SK-N-SH treated with all-trans-retinoic acid at 6 μM for 48 hours (cell line): Measurements from ENCODE around the gene ZNF175.

ENCODE experiments used
- ATAC-seq: fragments of 200-7000 bp; cut with Tn5 transposase; 3 replicates; pipeline ENCODE4 v1.9.1; 2020; ENCODE audit warnings: mild to moderate bottlenecking, moderate library complexity
- ARNTL ChIP-seq: fragments of 450-650 bp; formaldehyde crosslinking; IDR thresholded peaks from 2 replicates; pipeline ENCODE4 v1.5.0; 2020; ENCODE audit warnings: low read depth, mild to moderate bottlenecking, moderate library complexity, borderline replicate concordance
- BACH2 ChIP-seq: fragments of 250-450 bp; sonication (Bioruptor Pico); IDR thresholded peaks from 2 replicates; pipeline ENCODE4 v1.9.0; 2021; ENCODE audit warnings: mild to moderate bottlenecking, borderline replicate concordance
- CSDC2 ChIP-seq: fragments of 250-450 bp; sonication (Bioruptor Pico); IDR thresholded peaks from 2 replicates; pipeline ENCODE4 v1.5.0; 2020; ENCODE audit warnings: mild to moderate bottlenecking, moderate library complexity
- ESRRG ChIP-seq: fragments of 250-450 bp; sonication (Bioruptor Pico); IDR thresholded peaks from 2 replicates; pipeline ENCODE4 v1.6.1; 2021; ENCODE audit warnings: mild to moderate bottlenecking
- GLIS3 ChIP-seq: fragments of 250-450 bp; sonication (Bioruptor Pico); IDR thresholded peaks from 2 replicates; pipeline ENCODE4 v1.5.0; 2020; ENCODE audit warnings: mild to moderate bottlenecking, moderate library complexity
- ISL1 ChIP-seq: fragments of 250-450 bp; sonication (Bioruptor Pico); IDR thresholded peaks from 2 replicates; pipeline ENCODE4 v2.1.2; 2022; ENCODE audit warnings: mild to moderate bottlenecking, moderate library complexity
- OSR1 ChIP-seq: fragments of 250-450 bp; sonication (Bioruptor Pico); IDR thresholded peaks from 2 replicates; pipeline ENCODE4 v1.8.0; 2022; ENCODE audit warnings: moderate library complexity, mild to moderate bottlenecking, inconsistent platforms
- PPARA ChIP-seq: fragments of 250-450 bp; sonication (Bioruptor Pico); IDR thresholded peaks from 2 replicates; pipeline ENCODE4 v1.5.0; 2020; ENCODE audit warnings: mild to moderate bottlenecking, borderline replicate concordance
- RARB ChIP-seq: fragments of 250-450 bp; sonication (Bioruptor Pico); IDR thresholded peaks from 2 replicates; pipeline ENCODE4 v1.8.0; 2021; ENCODE audit warnings: mild to moderate bottlenecking, moderate library complexity
- SNAI2 ChIP-seq: fragments of 250-450 bp; sonication (Bioruptor Pico); IDR thresholded peaks from 2 replicates; pipeline ENCODE4 v1.5.0; 2020; ENCODE audit warnings: mild to moderate bottlenecking, moderate library complexity
- TCF4 ChIP-seq: fragments of 250-450 bp; sonication (Bioruptor Pico); IDR thresholded peaks from 2 replicates; pipeline ENCODE4 v1.8.0; 2021; ENCODE audit warnings: mild to moderate bottlenecking, moderate library complexity, borderline replicate concordance
- TOX ChIP-seq: fragments of 250-450 bp; sonication (Bioruptor Pico); IDR thresholded peaks from 2 replicates; pipeline ENCODE4 v1.8.0; 2021; ENCODE audit warnings: mild to moderate bottlenecking, moderate library complexity, borderline replicate concordance
- ZFP3 ChIP-seq: fragments of 250-450 bp; sonication (Bioruptor Pico); IDR thresholded peaks from 2 replicates; pipeline ENCODE4 v1.5.0; 2020; ENCODE audit warnings: mild to moderate bottlenecking, moderate library complexity
- ZFP30 ChIP-seq: fragments of 450-650 bp; formaldehyde crosslinking; IDR thresholded peaks from 2 replicates; pipeline ENCODE4 v1.5.0; 2022; ENCODE audit warnings: mild to moderate bottlenecking, moderate library complexity
- ZNF565 ChIP-seq: fragments of 450-650 bp; formaldehyde crosslinking; conservative IDR thresholded peaks from 2 replicates; pipeline ENCODE4 v1.5.0; 2020; ENCODE audit warnings: low read depth, mild to moderate bottlenecking, moderate library complexity
- ZNF70 ChIP-seq: fragments of 450-650 bp; formaldehyde crosslinking; IDR thresholded peaks from 2 replicates; pipeline ENCODE4 v1.5.0; 2020; ENCODE audit warnings: mild to moderate bottlenecking, moderate library complexity
- ZNF8 ChIP-seq: fragments of 450-650 bp; formaldehyde crosslinking; IDR thresholded peaks from 2 replicates; pipeline ENCODE4 v1.5.0; 2020; ENCODE audit warnings: mild to moderate bottlenecking, moderate library complexity
- TF ChIP-seq, protein P1 (sequence below): fragments of 250-450 bp; sonication (Bioruptor Pico); IDR thresholded peaks from 2 replicates; pipeline ENCODE4 v1.5.0; 2020; ENCODE audit warnings: mild to moderate bottlenecking, moderate library complexity
- TF ChIP-seq, protein P2 (sequence below): fragments of 250-450 bp; sonication (Bioruptor Pico); IDR thresholded peaks from 2 replicates; pipeline ENCODE4 v1.5.1; 2021; ENCODE audit warnings: mild to moderate bottlenecking, moderate library complexity
- TF ChIP-seq, protein P3 (sequence below): fragments of 250-450 bp; sonication (Bioruptor Pico); IDR thresholded peaks from 2 replicates; pipeline ENCODE4 v1.5.1; 2020; ENCODE audit warnings: low read depth, mild to moderate bottlenecking, moderate library complexity
- TF ChIP-seq, protein P4 (sequence below): fragments of 250-450 bp; sonication (Bioruptor Pico); IDR thresholded peaks from 2 replicates; pipeline ENCODE4 v1.8.0; 2021; ENCODE audit warnings: low read depth, mild to moderate bottlenecking, moderate library complexity, borderline replicate concordance

Gene ZNF175

DNA sequence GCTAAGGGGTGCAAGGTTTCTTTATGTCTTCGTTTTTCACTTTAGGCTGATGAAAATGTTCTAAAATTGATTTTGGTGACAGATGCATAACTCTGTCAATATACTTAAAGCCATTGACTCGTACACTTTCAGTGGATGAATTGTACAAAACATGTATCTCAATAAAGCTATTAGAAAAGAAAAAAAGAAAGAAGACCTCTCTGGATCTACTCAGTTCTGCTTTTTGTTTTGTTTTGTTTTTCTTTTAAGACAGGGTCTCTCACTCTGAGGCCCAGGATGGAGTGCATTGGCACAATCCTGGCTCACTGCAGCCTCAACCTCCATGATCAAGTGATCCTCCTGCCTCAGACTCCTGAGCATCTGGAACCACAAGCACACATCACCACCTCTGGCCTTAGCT is 55.6 kb downstream of the ZNF175 start:
- no peak for TF ChIP-seq ESRRG (CRISPR knock-in tag)
- TF ChIP-seq, protein P1, sequence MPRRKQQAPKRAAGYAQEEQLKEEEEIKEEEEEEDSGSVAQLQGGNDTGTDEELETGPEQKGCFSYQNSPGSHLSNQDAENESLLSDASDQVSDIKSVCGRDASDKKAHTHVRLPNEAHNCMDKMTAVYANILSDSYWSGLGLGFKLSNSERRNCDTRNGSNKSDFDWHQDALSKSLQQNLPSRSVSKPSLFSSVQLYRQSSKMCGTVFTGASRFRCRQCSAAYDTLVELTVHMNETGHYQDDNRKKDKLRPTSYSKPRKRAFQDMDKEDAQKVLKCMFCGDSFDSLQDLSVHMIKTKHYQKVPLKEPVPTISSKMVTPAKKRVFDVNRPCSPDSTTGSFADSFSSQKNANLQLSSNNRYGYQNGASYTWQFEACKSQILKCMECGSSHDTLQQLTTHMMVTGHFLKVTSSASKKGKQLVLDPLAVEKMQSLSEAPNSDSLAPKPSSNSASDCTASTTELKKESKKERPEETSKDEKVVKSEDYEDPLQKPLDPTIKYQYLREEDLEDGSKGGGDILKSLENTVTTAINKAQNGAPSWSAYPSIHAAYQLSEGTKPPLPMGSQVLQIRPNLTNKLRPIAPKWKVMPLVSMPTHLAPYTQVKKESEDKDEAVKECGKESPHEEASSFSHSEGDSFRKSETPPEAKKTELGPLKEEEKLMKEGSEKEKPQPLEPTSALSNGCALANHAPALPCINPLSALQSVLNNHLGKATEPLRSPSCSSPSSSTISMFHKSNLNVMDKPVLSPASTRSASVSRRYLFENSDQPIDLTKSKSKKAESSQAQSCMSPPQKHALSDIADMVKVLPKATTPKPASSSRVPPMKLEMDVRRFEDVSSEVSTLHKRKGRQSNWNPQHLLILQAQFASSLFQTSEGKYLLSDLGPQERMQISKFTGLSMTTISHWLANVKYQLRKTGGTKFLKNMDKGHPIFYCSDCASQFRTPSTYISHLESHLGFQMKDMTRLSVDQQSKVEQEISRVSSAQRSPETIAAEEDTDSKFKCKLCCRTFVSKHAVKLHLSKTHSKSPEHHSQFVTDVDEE (CRISPR knock-in tag), result no peak
- no peak for TF ChIP-seq ZNF565 (CRISPR knock-in tag)
- TF ChIP-seq ZFP3, result no peak
- TF ChIP-seq BACH2 (CRISPR knock-in tag), result no peak
- no peak for TF ChIP-seq ARNTL (CRISPR knock-in tag)
- TF ChIP-seq ZNF8 (CRISPR knock-in tag), result no peak
- TF ChIP-seq GLIS3 (CRISPR knock-in tag), result no peak
- TF ChIP-seq, protein P2, sequence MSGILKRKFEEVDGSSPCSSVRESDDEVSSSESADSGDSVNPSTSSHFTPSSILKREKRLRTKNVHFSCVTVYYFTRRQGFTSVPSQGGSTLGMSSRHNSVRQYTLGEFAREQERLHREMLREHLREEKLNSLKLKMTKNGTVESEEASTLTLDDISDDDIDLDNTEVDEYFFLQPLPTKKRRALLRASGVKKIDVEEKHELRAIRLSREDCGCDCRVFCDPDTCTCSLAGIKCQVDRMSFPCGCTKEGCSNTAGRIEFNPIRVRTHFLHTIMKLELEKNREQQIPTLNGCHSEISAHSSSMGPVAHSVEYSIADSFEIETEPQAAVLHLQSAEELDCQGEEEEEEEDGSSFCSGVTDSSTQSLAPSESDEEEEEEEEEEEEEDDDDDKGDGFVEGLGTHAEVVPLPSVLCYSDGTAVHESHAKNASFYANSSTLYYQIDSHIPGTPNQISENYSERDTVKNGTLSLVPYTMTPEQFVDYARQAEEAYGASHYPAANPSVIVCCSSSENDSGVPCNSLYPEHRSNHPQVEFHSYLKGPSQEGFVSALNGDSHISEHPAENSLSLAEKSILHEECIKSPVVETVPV (CRISPR knock-in tag), result no peak
- no peak for TF ChIP-seq ZFP30
- TF ChIP-seq, protein P3, sequence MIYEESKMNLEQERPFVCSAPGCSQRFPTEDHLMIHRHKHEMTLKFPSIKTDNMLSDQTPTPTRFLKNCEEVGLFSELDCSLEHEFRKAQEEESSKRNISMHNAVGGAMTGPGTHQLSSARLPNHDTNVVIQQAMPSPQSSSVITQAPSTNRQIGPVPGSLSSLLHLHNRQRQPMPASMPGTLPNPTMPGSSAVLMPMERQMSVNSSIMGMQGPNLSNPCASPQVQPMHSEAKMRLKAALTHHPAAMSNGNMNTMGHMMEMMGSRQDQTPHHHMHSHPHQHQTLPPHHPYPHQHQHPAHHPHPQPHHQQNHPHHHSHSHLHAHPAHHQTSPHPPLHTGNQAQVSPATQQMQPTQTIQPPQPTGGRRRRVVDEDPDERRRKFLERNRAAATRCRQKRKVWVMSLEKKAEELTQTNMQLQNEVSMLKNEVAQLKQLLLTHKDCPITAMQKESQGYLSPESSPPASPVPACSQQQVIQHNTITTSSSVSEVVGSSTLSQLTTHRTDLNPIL (CRISPR knock-in tag), result no peak
- no peak for TF ChIP-seq ZNF70 (CRISPR knock-in tag)
- TF ChIP-seq SNAI2 (CRISPR knock-in tag), result no peak
- TF ChIP-seq TCF4, result no peak
- no peak for TF ChIP-seq ISL1 (CRISPR knock-in tag)
- TF ChIP-seq OSR1, result no peak
- TF ChIP-seq RARB, result no peak
- TF ChIP-seq, protein P4, sequence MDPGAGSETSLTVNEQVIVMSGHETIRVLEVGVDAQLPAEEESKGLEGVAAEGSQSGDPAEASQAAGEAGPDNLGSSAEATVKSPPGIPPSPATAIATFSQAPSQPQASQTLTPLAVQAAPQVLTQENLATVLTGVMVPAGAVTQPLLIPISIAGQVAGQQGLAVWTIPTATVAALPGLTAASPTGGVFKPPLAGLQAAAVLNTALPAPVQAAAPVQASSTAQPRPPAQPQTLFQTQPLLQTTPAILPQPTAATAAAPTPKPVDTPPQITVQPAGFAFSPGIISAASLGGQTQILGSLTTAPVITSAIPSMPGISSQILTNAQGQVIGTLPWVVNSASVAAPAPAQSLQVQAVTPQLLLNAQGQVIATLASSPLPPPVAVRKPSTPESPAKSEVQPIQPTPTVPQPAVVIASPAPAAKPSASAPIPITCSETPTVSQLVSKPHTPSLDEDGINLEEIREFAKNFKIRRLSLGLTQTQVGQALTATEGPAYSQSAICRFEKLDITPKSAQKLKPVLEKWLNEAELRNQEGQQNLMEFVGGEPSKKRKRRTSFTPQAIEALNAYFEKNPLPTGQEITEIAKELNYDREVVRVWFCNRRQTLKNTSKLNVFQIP, result no peak
- no peak for ATAC-seq

DNA sequence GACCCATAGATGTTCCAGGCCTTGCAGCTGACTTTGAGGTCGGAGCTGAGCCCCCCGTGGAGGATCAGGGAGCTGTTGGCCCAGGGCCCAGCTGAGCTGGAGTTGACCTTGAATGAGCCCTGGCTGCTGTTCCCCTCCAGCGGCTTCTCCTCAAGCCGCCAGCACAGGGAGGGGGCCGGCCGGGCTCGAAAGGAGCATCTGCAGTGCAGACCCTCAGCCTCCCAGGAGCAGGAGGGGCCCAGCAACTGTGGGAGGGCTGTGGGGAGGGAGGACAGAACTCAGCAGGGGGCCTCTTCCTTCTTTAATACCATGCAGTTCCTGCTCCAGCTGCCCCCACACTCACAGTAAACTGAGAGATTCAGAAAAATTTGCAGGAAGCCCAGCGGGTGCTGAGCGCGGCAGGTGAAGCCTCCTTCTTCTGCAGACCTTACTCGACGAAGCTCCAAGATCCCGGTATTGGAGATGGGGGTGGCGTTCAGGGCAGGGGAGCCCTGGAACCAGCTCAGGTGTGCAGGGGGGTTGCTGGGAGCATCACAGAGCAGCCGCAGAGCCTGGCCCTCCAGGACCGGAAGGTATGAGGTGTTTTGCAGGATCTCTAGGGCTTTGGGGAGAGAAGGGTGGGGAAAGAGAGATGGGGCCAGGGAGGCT is 56.5 kb downstream of the ZNF175 start:
- ATAC-seq, result no peak
- TF ChIP-seq ZNF70 (CRISPR knock-in tag) (no peak), TOX (no peak), BACH2 (CRISPR knock-in tag) (no peak), ZNF8 (CRISPR knock-in tag) (no peak), ISL1 (CRISPR knock-in tag) (no peak), TCF4 (no peak), GLIS3 (CRISPR knock-in tag) (no peak), PPARA (CRISPR knock-in tag) (no peak), ZFP30 (no peak), OSR1 (no peak), RARB (no peak), CSDC2 (no peak), ESRRG (CRISPR knock-in tag) (no peak), ARNTL (CRISPR knock-in tag) (no peak)
- TF ChIP-seq, protein P3 (CRISPR knock-in tag), result no peak
- TF ChIP-seq, protein P4, result no peak
